GM23338 (cell line): ENCODE data around the gene DPYSL5. TPM values are rescaled to one million over a fixed set of nuclear protein-coding genes. Genes with fewer than 3 reads are reported as not detected.

Experiments
- ATAC-seq: fragments of 200-7000 bp; cut with Tn5 transposase; 3 replicates; pipeline ENCODE4 v1.9.1; 2020
- DNase-seq: peaks from one replicate; pipeline ENCODE4 v3.0.0-alpha.2; 2015; ENCODE audit warnings: low spot score
- H2AFZ ChIP-seq: fragments of 200-600 bp; sonication (generic); 2 replicates; pipeline ENCODE4 v1.8.0; 2016; ENCODE audit warnings: antibody characterized with exemption, mild to moderate bottlenecking, moderate library complexity
- H3F3A ChIP-seq: fragments of 200-600 bp; sonication (generic); replicated peaks from 2 replicates; pipeline ENCODE4 v1.8.0; 2017; ENCODE audit warnings: antibody characterized with exemption, mixed run types, low read depth
- H3K27ac ChIP-seq: fragments of 200-600 bp; sonication (generic); 2 replicates; pipeline ENCODE4 v1.6.1; 2016; ENCODE audit warnings: low read depth
- H3K27me3 ChIP-seq: fragments of 200-600 bp; sonication (generic); 2 replicates; pipeline ENCODE4 v1.8.0; 2016; ENCODE audit warnings: mild to moderate bottlenecking, mixed run types, moderate library complexity; ENCODE audit not compliant: insufficient read depth
- H3K36me3 ChIP-seq: fragments of 200-600 bp; sonication (generic); 2 replicates; pipeline ENCODE4 v1.8.0; 2016; ENCODE audit warnings: mild to moderate bottlenecking; ENCODE audit not compliant: insufficient read depth
- H3K4me1 ChIP-seq: fragments of 200-600 bp; sonication (generic); 2 replicates; pipeline ENCODE4 v1.8.0; 2016; ENCODE audit warnings: mild to moderate bottlenecking, moderate library complexity; ENCODE audit not compliant: insufficient read depth
- H3K4me2 ChIP-seq: fragments of 200-600 bp; sonication (generic); 2 replicates; pipeline ENCODE4 v1.7.1; 2017; ENCODE audit warnings: mixed run types
- H3K4me3 ChIP-seq: fragments of 200-600 bp; sonication (generic); 2 replicates; pipeline ENCODE4 v1.6.1; 2016; ENCODE audit warnings: mixed run types
- H3K79me2 ChIP-seq: fragments of 200-600 bp; sonication (generic); replicated peaks from 2 replicates; pipeline ENCODE4 v1.8.0; 2017; ENCODE audit warnings: mild to moderate bottlenecking; ENCODE audit not compliant: insufficient read depth
- H3K9me2 ChIP-seq: fragments of 200-600 bp; sonication (generic); 2 replicates; pipeline ENCODE4 v1.8.0; 2017; ENCODE audit not compliant: insufficient read depth
- H4K20me1 ChIP-seq: fragments of 200-600 bp; sonication (generic); replicated peaks from 2 replicates; pipeline ENCODE4 v1.8.0; 2017; ENCODE audit warnings: mild to moderate bottlenecking; ENCODE audit not compliant: insufficient read depth
- H3K27ac Mint-ChIP-seq: 2 replicates; pipeline ENCODE4 v1.8.0; 2020; ENCODE audit warnings: inconsistent platforms, mild to moderate bottlenecking, moderate library complexity, mixed read lengths
- H3K27me3 Mint-ChIP-seq: 3 replicates; pipeline ENCODE4 v1.8.0; 2022; ENCODE audit warnings: low read depth, mild to moderate bottlenecking, moderate library complexity, mixed read lengths, inconsistent platforms; ENCODE audit not compliant: insufficient read depth, poor library complexity
- H3K36me3 Mint-ChIP-seq: 3 replicates; pipeline ENCODE4 v1.8.0; 2021; ENCODE audit warnings: low read depth, mild to moderate bottlenecking, inconsistent platforms, moderate library complexity, mixed read lengths
- H3K4me1 Mint-ChIP-seq: 3 replicates; pipeline ENCODE4 v1.8.0; 2020; ENCODE audit warnings: mild to moderate bottlenecking, inconsistent platforms, mixed read lengths
- H3K4me3 Mint-ChIP-seq: 3 replicates; pipeline ENCODE4 v1.8.0; 2021; ENCODE audit warnings: moderate library complexity, mild to moderate bottlenecking, inconsistent platforms, mixed read lengths
- H3K9me3 Mint-ChIP-seq: 3 replicates; pipeline ENCODE4 v1.8.0; 2020; ENCODE audit warnings: moderate library complexity, mild to moderate bottlenecking, inconsistent platforms, mixed read lengths
- CREB1 ChIP-seq: fragments of 250-450 bp; sonication (Bioruptor Pico); IDR thresholded peaks from 2 replicates; pipeline ENCODE4 v1.5.0; 2020; ENCODE audit warnings: low read depth, mild to moderate bottlenecking, moderate library complexity
- CTCF ChIP-seq, 2 experiments: fragments of 200-600 bp in 1 of 2; sonication (generic) in 1 of 2; conservative IDR thresholded peaks; 2 replicates each; pipeline versions ENCODE4 v1.5.1 to v1.6.1; 2016 to 2017; ENCODE audit warnings: antibody characterized with exemption in 2 of 2, low read depth in 2 of 2, mild to moderate bottlenecking in 2 of 2, moderate library complexity in 1 of 2
- EZH2 ChIP-seq: fragments of 200-600 bp; sonication (generic); IDR thresholded peaks from one replicate; pipeline ENCODE4 v1.8.0; 2017; ENCODE audit warnings: antibody characterized with exemption, mild to moderate bottlenecking, low read depth; ENCODE audit not compliant: unreplicated experiment
- EZH2phosphoT487 ChIP-seq: fragments of 200-600 bp; sonication (generic); IDR thresholded peaks from one replicate; pipeline ENCODE4 v1.8.1; 2018; ENCODE audit warnings: antibody characterized with exemption; ENCODE audit not compliant: unreplicated experiment
- JUNB ChIP-seq: IDR thresholded peaks from one replicate; pipeline ENCODE4 v1.6.1; 2016; ENCODE audit warnings: antibody characterized with exemption; ENCODE audit not compliant: unreplicated experiment
- NANOG ChIP-seq: IDR thresholded peaks from 2 replicates; pipeline ENCODE4 v1.6.1; 2016; ENCODE audit warnings: antibody characterized with exemption, borderline replicate concordance
- POLR2AphosphoS5 ChIP-seq: IDR thresholded peaks from 2 replicates; pipeline ENCODE4 v1.6.1; 2016; ENCODE audit warnings: antibody characterized with exemption, low read depth
- REST ChIP-seq: IDR thresholded peaks from one replicate; pipeline ENCODE4 v1.6.1; 2018; ENCODE audit warnings: antibody characterized with exemption; ENCODE audit not compliant: unreplicated experiment
- ZNF114 ChIP-seq: fragments of 250-450 bp; sonication (Bioruptor Pico); IDR thresholded peaks from 2 replicates; pipeline ENCODE4 v1.5.0; 2020; ENCODE audit warnings: mild to moderate bottlenecking, moderate library complexity
- ZNF331 ChIP-seq: fragments of 250-450 bp; sonication (Bioruptor Pico); IDR thresholded peaks from 2 replicates; pipeline ENCODE4 v1.5.0; 2020; ENCODE audit warnings: low read depth, mild to moderate bottlenecking, moderate library complexity
- polyA plus RNA-seq: library from polyadenylated mRNA; unstranded; fragments of >200 nt; fragmentation: Nextera tagmentation; extraction: Ambion mirVana; gene quantifications from 2 replicates; pipeline ENCODE4 v1.2.1, GENCODE V29; 2016
- total RNA-seq: library from RNA; depleted of rRNA; stranded (reverse); fragments of >200 nt; shearing (Covaris generic); gene quantifications from 2 replicates; pipeline ENCODE4 v1.2.3, GENCODE V29; 2014

Gene DPYSL5
- total and polyA plus RNA-seq, 2 experiments from 2014 or later, result 3.1 to 8.1 TPM

GRCh38 chr2:26952374-26952773 is 104.4 kb downstream of the DPYSL5 start (continued):
- no peak for TF ChIP-seq CTCF (conservative IDR thresholded peaks at IDR 0.05; ENCODE audit: low read depth in 2 of 2)

GRCh38 chr2:26954135-26954534 is 106.2 kb downstream of the DPYSL5 start:
- peaks cover 3% of the 10 kb centered on the region; the same call in 2 of the 3 replicates for H3K4me1 Mint-ChIP-seq
- H2AFZ ChIP-seq, result no peak overlapping the region
- no peak for TF ChIP-seq CTCF (conservative IDR thresholded peaks at IDR 0.05; ENCODE audit: low read depth in 2 of 2)
- TF ChIP-seq ZNF114 (CRISPR knock-in tag), result no peak
- no peak for TF ChIP-seq ZNF331 (CRISPR knock-in tag)
- no peak for TF ChIP-seq JUNB
- no peak for TF ChIP-seq EZH2
- no peak for TF ChIP-seq POLR2AphosphoS5
- TF ChIP-seq EZH2phosphoT487, result no peak
- TF ChIP-seq REST, result no peak
- no peak for TF ChIP-seq CREB1 (CRISPR knock-in tag)
- no peak for TF ChIP-seq NANOG

More at GRCh38 chr2:26954135-26954534, 106.2 kb downstream of the DPYSL5 start:
- Histone ChIP-seq H3K27me3 (no peaks in the 10 kb centered on the region), H4K20me1 (no peaks in the 10 kb centered on the region), H3F3A (no peaks in the 10 kb centered on the region), H3K79me2 (no peaks in the 10 kb centered on the region), H3K4me2 (no peak overlapping the region), H3K4me3 (no peak overlapping the region), H3K4me1 (no peaks in the 10 kb centered on the region), H3K27ac (no peak overlapping the region), H3K36me3 (no peaks in the 10 kb centered on the region), H3K9me2 (no peaks in the 10 kb centered on the region)
- Mint-ChIP-seq H3K9me3 (no peaks in the 10 kb centered on the region), H3K27ac (no peak overlapping the region), H3K27me3 (peaks cover 9% of the 10 kb centered on the region), H3K36me3 (no peaks in the 10 kb centered on the region; the same call in 2 of the 3 replicates), H3K4me3 (no peak overlapping the region)
- DNase-seq, result no peak
- no peak for ATAC-seq
